ENCODE results near the gene TRMT2A. TPM values are rescaled to one million over a fixed set of nuclear protein-coding genes. Genes with fewer than 3 reads are reported as not detected.

TRMT2A gene
- total and polyA plus RNA-seq, 2 donors from 2014 or later = 37.3 to 50.0 TPM

- Histone ChIP-seq H3K9ac (ENCODE audit: low read length in 3 of 3) (no peak overlapping the region), H3K4me1 (ENCODE audit: control insufficient read depth in 2 of 3, insufficient read depth in 2 of 3, low read depth in 1 of 3, low read length in 3 of 3) (no peaks in the 10 kb centered on the region), H3K27me3 (ENCODE audit: control insufficient read depth, insufficient read depth, low read length) (no peaks in the 10 kb centered on the region), H3K36me3 (ENCODE audit: control insufficient read depth in 2 of 3, insufficient read depth in 3 of 3, low read length in 3 of 3) (no peaks in the 10 kb centered on the region), H3K4me3 (ENCODE audit: low read length in 3 of 3) (no peak overlapping the region), H3K9me3 (ENCODE audit: control insufficient read depth in 2 of 3, insufficient read depth in 1 of 3, low read length in 3 of 3) (no peaks in the 10 kb centered on the region), H3K27ac (ENCODE audit: low read depth in 2 of 2, low read length in 2 of 2) (no peak overlapping the region)
- FAIRE-seq (no peak), DNase-seq (peak; percentile 87 to 94 (median 89))
- intact Hi-C loops (cut with DNase I) = loop anchor here (10.0 kb wide), 1 partner anchor 138 kb away; no protein-coding TSS in a partner anchor
- TF ChIP-seq CTCF (IDR thresholded peaks at IDR 0.05; ENCODE audit: borderline replicate concordance, extremely low read depth, insufficient read depth) = peak; percentile 99
Measured at GRCh38 chr22:20156611-20157429, 39.8 kb upstream of the TRMT2A start.

GRCh38 chr22:20156042-20156389 lies 39.0 kb upstream of the TRMT2A start:
- H3K36me3 ChIP-seq (ENCODE audit: control insufficient read depth in 2 of 3, insufficient read depth in 3 of 3, low read length in 3 of 3) = no peaks in the 10 kb centered on the region
- H3K9ac ChIP-seq (ENCODE audit: low read length in 3 of 3) = no peak overlapping the region
- H3K27me3 ChIP-seq (ENCODE audit: control insufficient read depth, insufficient read depth, low read length) = no peaks in the 10 kb centered on the region
- DNase-seq (no peak), FAIRE-seq (no peak)
- intact Hi-C loops (cut with DNase I) = loop anchor here (10.0 kb wide), 1 partner anchor 139 kb away; no protein-coding TSS in a partner anchor
- no peaks in the 10 kb centered on the region for H3K9me3 ChIP-seq (ENCODE audit: control insufficient read depth in 2 of 3, insufficient read depth in 1 of 3, low read length in 3 of 3)
- H3K4me1 ChIP-seq (ENCODE audit: control insufficient read depth in 2 of 3, insufficient read depth in 2 of 3, low read depth in 1 of 3, low read length in 3 of 3) = no peaks in the 10 kb centered on the region
- H3K27ac ChIP-seq (ENCODE audit: low read depth in 2 of 2, low read length in 2 of 2) = no peak overlapping the region
- no peak for TF ChIP-seq CTCF (IDR thresholded peaks at IDR 0.05; ENCODE audit: borderline replicate concordance, extremely low read depth, insufficient read depth)
- H3K4me3 ChIP-seq (ENCODE audit: low read length in 3 of 3) = no peak overlapping the region

GRCh38 chr22:20155330-20156041 lies 38.5 kb upstream of the TRMT2A start:
- Histone ChIP-seq H3K4me3 (ENCODE audit: low read length in 3 of 3) (no peak overlapping the region), H3K27ac (ENCODE audit: low read depth in 2 of 2, low read length in 2 of 2) (no peak overlapping the region), H3K36me3 (ENCODE audit: control insufficient read depth in 2 of 3, insufficient read depth in 3 of 3, low read length in 3 of 3) (no peaks in the 10 kb centered on the region), H3K4me1 (ENCODE audit: control insufficient read depth in 2 of 3, insufficient read depth in 2 of 3, low read depth in 1 of 3, low read length in 3 of 3) (no peaks in the 10 kb centered on the region), H3K27me3 (ENCODE audit: control insufficient read depth, insufficient read depth, low read length) (no peaks in the 10 kb centered on the region), H3K9me3 (ENCODE audit: control insufficient read depth in 2 of 3, insufficient read depth in 1 of 3, low read length in 3 of 3) (no peaks in the 10 kb centered on the region), H3K9ac (ENCODE audit: low read length in 3 of 3) (no peak overlapping the region)
- intact Hi-C loops (cut with DNase I) = loop anchor here (10.0 kb wide), 1 partner anchor 139 kb away; no protein-coding TSS in a partner anchor
- DNase-seq (peak; percentile 46 to 91 (median 70)), FAIRE-seq (no peak)
- no peak for TF ChIP-seq CTCF (IDR thresholded peaks at IDR 0.05; ENCODE audit: borderline replicate concordance, extremely low read depth, insufficient read depth)

Measured in kidney (tissue), 14 donors.